SH-SY5Y (cell line): Measurements from ENCODE around the gene IRF4.

Source experiments
- GATA2 ChIP-seq: IDR thresholded peaks from 2 replicates; pipeline ENCODE4 v1.6.1; 2011; ENCODE audit warnings: mild to moderate bottlenecking, low read depth, low read length
- GATA3 ChIP-seq: IDR thresholded peaks from 2 replicates; pipeline ENCODE4 v1.6.1; 2011; ENCODE audit warnings: low read depth, mild to moderate bottlenecking, low read length, moderate library complexity

Gene IRF4

DNA sequence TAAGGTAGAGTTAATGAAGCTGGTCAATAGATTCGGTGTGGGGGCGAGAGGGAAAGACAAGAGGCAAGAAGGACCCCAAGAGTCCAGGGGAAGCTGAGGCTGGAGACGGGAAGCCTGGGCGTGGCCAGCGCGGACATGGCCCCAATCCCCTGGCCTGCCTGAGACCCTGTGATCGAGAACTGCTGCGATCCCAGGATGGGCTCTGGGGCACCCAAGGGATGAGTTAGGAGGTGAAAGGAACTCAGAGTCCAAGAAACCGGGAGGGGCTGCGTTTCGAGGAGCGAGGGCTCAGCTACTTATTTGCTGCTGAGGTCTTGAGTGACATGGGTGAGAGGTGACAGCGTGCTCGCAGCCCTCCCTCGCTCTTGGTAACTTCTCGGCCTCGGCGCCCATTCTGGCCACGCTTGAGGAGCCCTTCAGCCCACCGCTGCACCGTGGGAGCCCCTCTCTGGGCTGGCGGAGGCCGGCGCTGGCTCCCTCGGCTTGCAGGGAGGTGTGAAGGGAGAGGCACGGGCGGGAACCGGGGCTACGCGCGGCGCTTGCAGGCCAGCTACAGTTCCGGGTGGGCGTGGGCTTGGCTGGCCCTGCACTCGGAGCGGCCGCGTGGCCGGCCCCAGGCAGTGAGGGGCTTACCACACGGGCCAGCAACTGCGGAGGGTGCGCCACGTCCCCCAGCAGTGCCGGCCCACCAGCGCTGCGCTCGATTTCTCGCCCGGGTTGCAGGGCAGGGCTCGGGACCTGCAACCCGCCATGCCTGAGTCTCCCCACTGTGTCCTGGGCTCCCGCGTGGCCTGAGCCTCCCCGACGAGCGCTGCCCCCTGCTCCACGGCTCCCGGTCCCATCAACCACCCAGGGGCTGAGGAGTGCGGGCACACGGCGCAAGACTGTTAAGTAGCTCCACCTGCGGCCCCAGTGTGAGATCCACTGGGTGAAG lies 58.2 kb downstream of the IRF4 start:
- TF ChIP-seq GATA2 (no peak), GATA3 (no peak)

DNA sequence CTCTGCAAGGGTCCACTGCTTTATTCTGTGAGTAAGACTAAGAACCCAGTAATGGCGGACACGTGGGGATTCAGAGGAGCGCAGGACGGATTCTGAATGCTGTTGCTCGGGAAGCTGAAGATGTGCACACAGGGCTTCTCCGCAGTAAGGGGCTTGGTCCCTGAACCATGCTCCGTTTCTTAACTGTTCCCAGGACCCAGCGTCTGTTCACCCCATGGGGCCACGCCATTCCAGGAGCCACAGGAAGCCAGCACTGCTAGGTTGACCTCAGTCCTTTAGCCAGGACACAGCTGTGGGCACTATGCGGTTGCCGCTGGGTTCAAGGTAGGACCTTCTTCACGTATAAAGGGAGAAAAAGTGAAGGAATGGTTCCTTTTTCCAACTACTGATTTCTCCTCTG lies 59.8 kb downstream of the IRF4 start:
- TF ChIP-seq GATA3 (no peak), GATA2 (no peak)

- TF ChIP-seq GATA3 (no peak), GATA2 (no peak)
Measured at GRCh38 chr6:451847-452246, 60.3 kb downstream of the IRF4 start.

DNA sequence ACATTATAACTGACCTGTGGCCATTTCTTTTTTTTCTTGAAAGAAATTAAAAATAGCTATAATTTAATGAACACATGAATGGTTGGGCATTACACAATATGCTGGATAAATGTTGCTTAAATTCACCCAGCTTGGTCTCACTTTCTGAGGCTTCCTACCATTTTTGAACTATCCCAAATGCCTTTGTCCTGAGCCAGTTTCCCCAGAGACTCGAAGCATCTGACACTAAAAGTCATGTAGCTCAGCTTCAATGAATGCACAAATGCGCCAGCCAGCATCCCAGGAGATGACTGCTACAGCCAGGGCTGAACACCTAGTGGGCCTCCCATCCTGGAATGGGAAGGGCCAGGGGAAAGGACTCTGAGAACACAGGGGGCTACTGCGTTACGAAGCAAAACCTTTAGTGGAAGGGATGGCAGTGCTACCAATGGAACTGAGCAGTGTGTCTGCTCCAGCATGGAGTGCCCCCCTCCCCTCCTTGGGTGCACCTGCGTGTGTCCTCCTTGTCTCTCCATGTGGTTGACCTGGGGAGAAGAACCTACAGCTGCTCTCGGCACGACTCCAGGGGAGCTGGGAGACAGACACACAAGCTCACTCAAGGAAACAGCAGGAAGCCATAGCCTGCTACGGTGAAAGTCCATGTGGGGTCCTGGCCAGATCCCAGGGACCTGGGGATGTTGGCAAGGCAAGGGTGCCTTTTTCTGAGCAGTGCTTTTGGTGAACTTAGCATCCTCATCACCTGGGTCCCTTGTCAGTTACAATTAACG lies 60.9 kb downstream of the IRF4 start:
- TF ChIP-seq GATA2, result no peak
- TF ChIP-seq GATA3, result no peak

- TF ChIP-seq GATA2 (no peak), GATA3 (no peak)
Measured at GRCh38 chr6:453152-453551, 61.6 kb downstream of the IRF4 start.

DNA sequence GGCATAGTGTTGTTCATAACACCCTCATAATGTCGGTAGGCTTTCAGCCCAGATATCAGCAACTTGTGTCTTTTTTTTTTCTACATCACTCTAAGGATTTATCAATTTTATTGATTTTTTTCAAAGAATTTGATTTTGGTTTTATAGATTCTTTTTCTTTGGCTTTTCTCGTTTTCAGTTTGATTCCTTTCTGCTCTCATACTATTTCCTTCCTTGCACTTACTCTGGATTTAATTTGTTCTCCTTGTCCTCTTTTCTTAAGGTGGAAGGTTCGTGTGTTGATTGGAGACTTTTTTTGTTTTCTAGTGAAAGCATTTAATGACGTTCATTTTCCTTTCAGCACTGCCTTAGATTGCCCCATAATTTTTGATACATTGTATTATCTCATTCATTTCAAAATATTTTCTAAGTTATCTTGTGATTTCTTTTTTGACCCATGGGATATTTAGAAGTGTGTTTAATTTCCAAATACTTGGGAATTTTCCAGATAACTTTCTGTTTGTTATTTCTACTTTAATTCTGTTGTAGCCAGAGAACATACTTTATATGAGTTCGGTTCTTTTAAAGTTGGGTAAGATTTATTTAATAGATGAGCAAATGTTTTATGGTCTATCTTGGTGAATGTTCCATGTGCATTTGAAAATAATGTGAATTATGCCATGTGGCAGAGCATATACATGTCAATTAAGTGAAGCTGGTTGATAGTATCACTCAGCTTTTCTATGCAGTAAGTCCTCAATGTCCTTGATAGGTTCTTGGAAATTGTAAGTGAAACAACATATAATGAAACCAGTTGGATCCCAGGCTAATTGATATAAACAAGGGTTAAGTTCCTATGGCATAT lies 62.8 kb downstream of the IRF4 start:
- TF ChIP-seq GATA2, result no peak
- no peak for TF ChIP-seq GATA3

DNA sequence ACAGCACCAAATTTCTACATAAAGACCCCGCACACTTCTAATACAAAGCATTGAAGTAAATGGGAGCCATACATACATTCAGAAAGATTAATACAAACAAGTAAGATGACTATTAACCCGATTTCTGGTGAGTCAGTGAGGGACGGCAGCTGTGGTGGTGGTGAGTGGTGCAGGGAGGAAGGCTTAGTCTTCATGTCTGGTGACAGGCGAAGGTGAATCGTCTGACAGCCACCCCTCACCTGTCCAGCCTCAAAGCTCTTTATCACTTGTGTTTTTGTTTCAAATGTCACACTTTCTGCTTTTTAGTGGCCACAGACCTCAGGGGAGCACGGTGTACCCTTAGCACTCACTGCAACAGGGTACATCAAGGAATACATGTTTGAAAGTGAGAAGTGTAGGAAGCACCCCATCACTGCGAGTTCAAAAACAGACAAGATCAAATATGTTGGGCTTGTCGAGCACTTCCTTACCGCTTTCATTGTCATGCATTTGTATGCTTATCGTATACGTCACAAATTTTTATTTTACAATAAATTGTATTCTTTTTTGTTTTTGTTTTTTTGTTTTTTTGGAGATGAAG lies 63.5 kb downstream of the IRF4 start:
- TF ChIP-seq GATA3, result no peak
- no peak for TF ChIP-seq GATA2

DNA sequence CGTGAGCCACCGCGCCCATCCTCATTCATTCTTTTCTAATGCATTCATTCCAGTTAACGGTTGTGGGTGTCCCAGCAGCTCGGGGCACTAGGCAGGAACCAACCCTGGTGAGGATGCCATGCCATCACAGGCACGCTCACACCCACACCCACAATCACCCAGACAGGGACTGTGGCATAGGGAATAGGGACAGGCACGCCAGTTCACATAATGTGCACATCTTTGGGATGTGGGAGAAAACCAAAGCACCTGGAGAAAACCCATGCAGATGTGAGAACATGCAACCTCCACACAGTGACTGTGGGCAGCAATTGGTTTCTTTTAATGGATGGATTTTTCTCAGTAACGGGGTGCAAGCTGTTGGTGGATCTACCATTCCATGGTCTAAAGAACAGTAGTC lies 64.3 kb downstream of the IRF4 start:
- TF ChIP-seq GATA3, result no peak

DNA sequence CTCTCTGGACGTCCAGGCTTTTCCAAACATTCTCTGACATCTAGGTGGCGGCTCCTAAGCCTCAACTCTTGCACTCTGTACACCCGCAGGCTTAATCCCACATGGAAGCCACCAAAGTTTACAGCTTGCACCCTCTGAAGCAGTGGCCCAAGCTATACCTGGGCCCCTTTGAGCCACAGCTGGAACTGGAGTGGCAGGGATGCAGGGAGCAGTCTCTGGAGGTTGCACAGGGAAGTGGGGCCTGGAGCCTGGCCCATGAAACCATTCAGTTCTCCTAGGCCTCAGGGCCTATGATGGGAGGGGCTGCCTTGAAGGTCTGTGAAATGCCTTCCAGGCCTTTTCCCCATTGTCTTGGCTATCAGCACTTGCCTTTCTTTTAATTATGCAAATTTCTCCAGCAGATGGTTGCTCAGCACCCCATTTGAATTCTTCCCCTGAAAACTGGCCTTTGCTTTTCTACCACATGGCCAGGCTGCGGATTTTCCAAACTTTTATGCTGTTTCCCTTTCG lies 64.9 kb downstream of the IRF4 start:
- no peak for TF ChIP-seq GATA3
- no peak for TF ChIP-seq GATA2

DNA sequence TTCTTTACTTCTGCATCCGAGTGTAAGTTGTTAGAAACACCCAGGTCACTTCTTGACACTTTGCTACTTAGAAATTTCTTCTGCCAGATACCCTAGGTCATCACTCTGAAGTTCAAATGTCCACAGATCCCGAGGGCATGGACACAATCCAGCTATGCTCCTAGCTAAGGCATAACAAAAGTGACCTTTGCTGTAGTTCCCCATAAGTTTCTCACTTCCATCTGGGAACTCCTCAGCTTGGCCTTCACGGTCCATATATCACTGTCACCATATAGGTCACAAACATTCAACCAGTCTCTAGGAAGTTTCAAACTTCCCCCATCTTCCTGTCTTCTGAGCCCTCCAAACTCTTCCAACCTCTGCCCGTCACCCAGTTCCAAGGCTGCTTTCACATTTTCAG lies 65.3 kb downstream of the IRF4 start:
- TF ChIP-seq GATA2 (no peak), GATA3 (no peak)
